Sigmoid colon (tissue), 3 donors: Measurements from ENCODE around the gene SLC25A19.
"Not testable (repeated sequence)": the region's sequence is repeated elsewhere in the genome, so short reads cannot be mapped to it uniquely, and the experiment has no call there.

ENCODE experiments used
- POLR2A ChIP-seq, 2 donors: fragments of 450-650 bp; IDR thresholded peaks; one replicate each; pipeline ENCODE4 v1.6.1; 2016; ENCODE audit warnings: antibody characterized with exemption in 2 of 2, mild to moderate bottlenecking in 2 of 2, moderate library complexity in 2 of 2
- TF ChIP-seq, protein P1 (sequence below), 4 experiments: fragments of 450-650 bp in 3 of 4; fragments of 200-600 bp in 1 of 4; IDR thresholded peaks; one replicate each; pipeline ENCODE4 v1.5.1; 2016 to 2019; ENCODE audit warnings: antibody characterized with exemption in 4 of 4, mild to moderate bottlenecking in 3 of 4, moderate library complexity in 2 of 4

DNA sequence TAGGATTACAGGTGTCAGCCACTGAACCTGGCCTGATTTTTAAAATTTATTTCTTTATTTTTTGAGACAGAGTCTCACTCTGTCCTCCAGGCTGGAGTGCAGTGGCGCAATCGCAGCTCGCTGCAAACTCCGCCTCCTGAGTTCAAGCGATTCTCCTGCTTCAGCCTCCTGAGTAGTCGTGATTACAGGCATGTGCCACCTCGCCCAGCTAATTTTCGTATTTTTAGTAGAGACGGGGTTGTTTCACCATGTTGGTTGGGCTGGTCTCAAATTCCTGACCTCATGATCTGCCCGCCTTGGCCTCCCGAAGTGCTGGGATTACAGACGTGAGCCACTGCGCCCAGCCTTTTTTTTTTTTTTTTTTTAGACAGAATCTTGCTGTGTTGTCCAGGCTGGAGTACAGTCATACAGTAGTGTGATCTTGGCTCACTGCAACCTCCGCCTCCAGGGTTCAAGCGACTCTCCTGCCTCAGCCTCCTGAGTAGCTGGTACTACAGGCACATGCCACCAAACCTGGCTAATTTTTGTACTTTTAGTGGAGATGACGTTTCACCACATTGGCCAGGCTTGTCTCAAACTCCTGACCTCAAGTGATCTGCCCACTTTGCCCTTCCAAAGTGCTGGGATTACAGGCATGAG is 3.7 kb upstream of the SLC25A19 start:
- TF ChIP-seq, protein P1, sequence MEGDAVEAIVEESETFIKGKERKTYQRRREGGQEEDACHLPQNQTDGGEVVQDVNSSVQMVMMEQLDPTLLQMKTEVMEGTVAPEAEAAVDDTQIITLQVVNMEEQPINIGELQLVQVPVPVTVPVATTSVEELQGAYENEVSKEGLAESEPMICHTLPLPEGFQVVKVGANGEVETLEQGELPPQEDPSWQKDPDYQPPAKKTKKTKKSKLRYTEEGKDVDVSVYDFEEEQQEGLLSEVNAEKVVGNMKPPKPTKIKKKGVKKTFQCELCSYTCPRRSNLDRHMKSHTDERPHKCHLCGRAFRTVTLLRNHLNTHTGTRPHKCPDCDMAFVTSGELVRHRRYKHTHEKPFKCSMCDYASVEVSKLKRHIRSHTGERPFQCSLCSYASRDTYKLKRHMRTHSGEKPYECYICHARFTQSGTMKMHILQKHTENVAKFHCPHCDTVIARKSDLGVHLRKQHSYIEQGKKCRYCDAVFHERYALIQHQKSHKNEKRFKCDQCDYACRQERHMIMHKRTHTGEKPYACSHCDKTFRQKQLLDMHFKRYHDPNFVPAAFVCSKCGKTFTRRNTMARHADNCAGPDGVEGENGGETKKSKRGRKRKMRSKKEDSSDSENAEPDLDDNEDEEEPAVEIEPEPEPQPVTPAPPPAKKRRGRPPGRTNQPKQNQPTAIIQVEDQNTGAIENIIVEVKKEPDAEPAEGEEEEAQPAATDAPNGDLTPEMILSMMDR (IDR thresholded peaks at IDR 0.05): not testable (repeated sequence)
- not testable (repeated sequence) for TF ChIP-seq POLR2A (IDR thresholded peaks at IDR 0.05)
